WTC11 (cell line): ENCODE measurements around the gene SRRM2.

ENCODE experiments used
- CBFB ChIP-seq: sonication (generic); formaldehyde crosslinking; IDR thresholded peaks from 2 replicates; pipeline ENCODE4 v1.8.1; 2022; ENCODE audit warnings: mild to moderate bottlenecking, low read depth, missing genetic modification reagents
- CREM ChIP-seq: sonication (generic); formaldehyde crosslinking; IDR thresholded peaks from 2 replicates; pipeline ENCODE4 v1.8.1; 2022; ENCODE audit warnings: mild to moderate bottlenecking, missing genetic modification reagents, moderate library complexity
- FOXJ3 ChIP-seq: sonication (generic); formaldehyde crosslinking; IDR thresholded peaks from 2 replicates; pipeline ENCODE4 v1.9.0; 2021; ENCODE audit warnings: missing genetic modification reagents, mild to moderate bottlenecking, borderline replicate concordance
- NFYB ChIP-seq: sonication (generic); formaldehyde crosslinking; conservative IDR thresholded peaks from 2 replicates; pipeline ENCODE4 v1.8.0; 2022; ENCODE audit warnings: low read depth, missing genetic modification reagents
- SMAD3 ChIP-seq: sonication (generic); formaldehyde crosslinking; IDR thresholded peaks from 2 replicates; pipeline ENCODE4 v1.8.0; 2022; ENCODE audit warnings: missing genetic modification reagents, mild to moderate bottlenecking, borderline replicate concordance
- TCF7 ChIP-seq: sonication (generic); formaldehyde crosslinking; IDR thresholded peaks from 2 replicates; pipeline ENCODE4 v1.8.0; 2022; ENCODE audit warnings: mild to moderate bottlenecking, low read depth, missing genetic modification reagents, moderate library complexity
- ZNF121 ChIP-seq: sonication (generic); formaldehyde crosslinking; IDR thresholded peaks from 2 replicates; pipeline ENCODE4 v1.8.0; 2023; ENCODE audit warnings: missing genetic modification reagents
- TF ChIP-seq, protein P1 (sequence below): fragments of 200-600 bp; IDR thresholded peaks from 2 replicates; pipeline ENCODE4 v1.8.0; 2022; ENCODE audit warnings: antibody characterized with exemption
- TF ChIP-seq, protein P2 (sequence below): sonication (generic); formaldehyde crosslinking; IDR thresholded peaks from 2 replicates; pipeline ENCODE4 v1.8.0; 2022; ENCODE audit warnings: mild to moderate bottlenecking, missing genetic modification reagents
- TF ChIP-seq, protein P3 (sequence below): sonication (generic); formaldehyde crosslinking; IDR thresholded peaks from 2 replicates; pipeline ENCODE4 v1.8.1; 2022; ENCODE audit warnings: missing genetic modification reagents, borderline replicate concordance
- TF ChIP-seq, protein P4 (sequence below): sonication (generic); formaldehyde crosslinking; IDR thresholded peaks from 2 replicates; pipeline ENCODE4 v1.8.1; 2023; ENCODE audit warnings: mild to moderate bottlenecking, missing genetic modification reagents, borderline replicate concordance

DNA sequence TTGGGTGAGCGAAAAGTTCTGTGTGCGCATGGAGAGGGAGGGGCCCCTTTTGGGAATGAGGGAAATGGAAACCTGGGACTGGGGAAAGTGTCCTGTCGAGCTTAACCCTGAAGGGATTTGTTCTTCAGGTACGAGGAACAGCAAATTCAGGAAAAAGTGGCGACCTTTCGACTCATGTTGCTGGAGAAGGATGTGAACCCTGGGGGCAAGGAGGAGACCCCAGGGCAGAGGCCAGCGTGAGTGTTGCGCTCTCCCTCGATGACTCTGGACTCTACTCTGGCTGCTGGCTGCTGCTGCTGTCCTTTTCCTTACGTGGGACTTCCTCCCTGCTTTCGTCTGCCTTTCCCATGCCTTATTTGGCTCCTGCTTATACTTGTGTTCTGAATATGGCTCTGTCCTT lies 4.9 kb downstream of the SRRM2 start:
- TF ChIP-seq CREM (CRISPR knock-in tag) (no peak), FOXJ3 (no peak), SMAD3 (no peak), NFYB (CRISPR knock-in tag) (no peak), TCF7 (no peak), ZNF121 (CRISPR knock-in tag) (no peak), CBFB (CRISPR knock-in tag) (no peak)
- TF ChIP-seq, protein P1, sequence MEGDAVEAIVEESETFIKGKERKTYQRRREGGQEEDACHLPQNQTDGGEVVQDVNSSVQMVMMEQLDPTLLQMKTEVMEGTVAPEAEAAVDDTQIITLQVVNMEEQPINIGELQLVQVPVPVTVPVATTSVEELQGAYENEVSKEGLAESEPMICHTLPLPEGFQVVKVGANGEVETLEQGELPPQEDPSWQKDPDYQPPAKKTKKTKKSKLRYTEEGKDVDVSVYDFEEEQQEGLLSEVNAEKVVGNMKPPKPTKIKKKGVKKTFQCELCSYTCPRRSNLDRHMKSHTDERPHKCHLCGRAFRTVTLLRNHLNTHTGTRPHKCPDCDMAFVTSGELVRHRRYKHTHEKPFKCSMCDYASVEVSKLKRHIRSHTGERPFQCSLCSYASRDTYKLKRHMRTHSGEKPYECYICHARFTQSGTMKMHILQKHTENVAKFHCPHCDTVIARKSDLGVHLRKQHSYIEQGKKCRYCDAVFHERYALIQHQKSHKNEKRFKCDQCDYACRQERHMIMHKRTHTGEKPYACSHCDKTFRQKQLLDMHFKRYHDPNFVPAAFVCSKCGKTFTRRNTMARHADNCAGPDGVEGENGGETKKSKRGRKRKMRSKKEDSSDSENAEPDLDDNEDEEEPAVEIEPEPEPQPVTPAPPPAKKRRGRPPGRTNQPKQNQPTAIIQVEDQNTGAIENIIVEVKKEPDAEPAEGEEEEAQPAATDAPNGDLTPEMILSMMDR: no peak
- TF ChIP-seq, protein P2, sequence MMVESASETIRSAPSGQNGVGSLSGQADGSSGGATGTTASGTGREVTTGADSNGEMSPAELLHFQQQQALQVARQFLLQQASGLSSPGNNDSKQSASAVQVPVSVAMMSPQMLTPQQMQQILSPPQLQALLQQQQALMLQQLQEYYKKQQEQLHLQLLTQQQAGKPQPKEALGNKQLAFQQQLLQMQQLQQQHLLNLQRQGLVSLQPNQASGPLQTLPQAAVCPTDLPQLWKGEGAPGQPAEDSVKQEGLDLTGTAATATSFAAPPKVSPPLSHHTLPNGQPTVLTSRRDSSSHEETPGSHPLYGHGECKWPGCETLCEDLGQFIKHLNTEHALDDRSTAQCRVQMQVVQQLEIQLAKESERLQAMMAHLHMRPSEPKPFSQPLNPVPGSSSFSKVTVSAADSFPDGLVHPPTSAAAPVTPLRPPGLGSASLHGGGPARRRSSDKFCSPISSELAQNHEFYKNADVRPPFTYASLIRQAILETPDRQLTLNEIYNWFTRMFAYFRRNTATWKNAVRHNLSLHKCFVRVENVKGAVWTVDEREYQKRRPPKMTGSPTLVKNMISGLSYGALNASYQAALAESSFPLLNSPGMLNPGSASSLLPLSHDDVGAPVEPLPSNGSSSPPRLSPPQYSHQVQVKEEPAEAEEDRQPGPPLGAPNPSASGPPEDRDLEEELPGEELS (CRISPR knock-in tag): no peak
- TF ChIP-seq, protein P3, sequence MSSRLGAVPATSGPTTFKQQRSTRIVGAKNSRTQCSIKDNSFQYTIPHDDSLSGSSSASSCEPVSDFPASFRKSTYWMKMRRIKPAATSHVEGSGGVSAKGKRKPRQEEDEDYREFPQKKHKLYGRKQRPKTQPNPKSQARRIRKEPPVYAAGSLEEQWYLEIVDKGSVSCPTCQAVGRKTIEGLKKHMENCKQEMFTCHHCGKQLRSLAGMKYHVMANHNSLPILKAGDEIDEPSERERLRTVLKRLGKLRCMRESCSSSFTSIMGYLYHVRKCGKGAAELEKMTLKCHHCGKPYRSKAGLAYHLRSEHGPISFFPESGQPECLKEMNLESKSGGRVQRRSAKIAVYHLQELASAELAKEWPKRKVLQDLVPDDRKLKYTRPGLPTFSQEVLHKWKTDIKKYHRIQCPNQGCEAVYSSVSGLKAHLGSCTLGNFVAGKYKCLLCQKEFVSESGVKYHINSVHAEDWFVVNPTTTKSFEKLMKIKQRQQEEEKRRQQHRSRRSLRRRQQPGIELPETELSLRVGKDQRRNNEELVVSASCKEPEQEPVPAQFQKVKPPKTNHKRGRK: no peak
- TF ChIP-seq, protein P4, sequence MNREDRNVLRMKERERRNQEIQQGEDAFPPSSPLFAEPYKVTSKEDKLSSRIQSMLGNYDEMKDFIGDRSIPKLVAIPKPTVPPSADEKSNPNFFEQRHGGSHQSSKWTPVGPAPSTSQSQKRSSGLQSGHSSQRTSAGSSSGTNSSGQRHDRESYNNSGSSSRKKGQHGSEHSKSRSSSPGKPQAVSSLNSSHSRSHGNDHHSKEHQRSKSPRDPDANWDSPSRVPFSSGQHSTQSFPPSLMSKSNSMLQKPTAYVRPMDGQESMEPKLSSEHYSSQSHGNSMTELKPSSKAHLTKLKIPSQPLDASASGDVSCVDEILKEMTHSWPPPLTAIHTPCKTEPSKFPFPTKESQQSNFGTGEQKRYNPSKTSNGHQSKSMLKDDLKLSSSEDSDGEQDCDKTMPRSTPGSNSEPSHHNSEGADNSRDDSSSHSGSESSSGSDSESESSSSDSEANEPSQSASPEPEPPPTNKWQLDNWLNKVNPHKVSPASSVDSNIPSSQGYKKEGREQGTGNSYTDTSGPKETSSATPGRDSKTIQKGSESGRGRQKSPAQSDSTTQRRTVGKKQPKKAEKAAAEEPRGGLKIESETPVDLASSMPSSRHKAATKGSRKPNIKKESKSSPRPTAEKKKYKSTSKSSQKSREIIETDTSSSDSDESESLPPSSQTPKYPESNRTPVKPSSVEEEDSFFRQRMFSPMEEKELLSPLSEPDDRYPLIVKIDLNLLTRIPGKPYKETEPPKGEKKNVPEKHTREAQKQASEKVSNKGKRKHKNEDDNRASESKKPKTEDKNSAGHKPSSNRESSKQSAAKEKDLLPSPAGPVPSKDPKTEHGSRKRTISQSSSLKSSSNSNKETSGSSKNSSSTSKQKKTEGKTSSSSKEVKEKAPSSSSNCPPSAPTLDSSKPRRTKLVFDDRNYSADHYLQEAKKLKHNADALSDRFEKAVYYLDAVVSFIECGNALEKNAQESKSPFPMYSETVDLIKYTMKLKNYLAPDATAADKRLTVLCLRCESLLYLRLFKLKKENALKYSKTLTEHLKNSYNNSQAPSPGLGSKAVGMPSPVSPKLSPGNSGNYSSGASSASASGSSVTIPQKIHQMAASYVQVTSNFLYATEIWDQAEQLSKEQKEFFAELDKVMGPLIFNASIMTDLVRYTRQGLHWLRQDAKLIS (CRISPR knock-in tag): no peak
